ENCODE data around the gene TUBGCP2.

- TF ChIP-seq CTCF (IDR thresholded peaks at IDR 0.05) (no peak), POLR2A (IDR thresholded peaks at IDR 0.05) (no peak)
Observed at GRCh38 chr10:133276435-133277201, 32.1 kb downstream of the TUBGCP2 start, which contains the start of gene ADAM8.
